EH (cell line): Measurements from ENCODE around the gene CPSF2.
A peak's percentile ranks its signal among the peaks of the same experiment; 100 is the strongest.
"Not testable (repeated sequence)": the region's sequence is repeated elsewhere in the genome, so short reads cannot be mapped to it uniquely, and the experiment has no call there.

Source experiments
- DNase-seq: peaks from one replicate; pipeline ENCODE4 v3.0.0-alpha.2; 2015; ENCODE audit warnings: low read depth

The CPSF2 gene

DNA sequence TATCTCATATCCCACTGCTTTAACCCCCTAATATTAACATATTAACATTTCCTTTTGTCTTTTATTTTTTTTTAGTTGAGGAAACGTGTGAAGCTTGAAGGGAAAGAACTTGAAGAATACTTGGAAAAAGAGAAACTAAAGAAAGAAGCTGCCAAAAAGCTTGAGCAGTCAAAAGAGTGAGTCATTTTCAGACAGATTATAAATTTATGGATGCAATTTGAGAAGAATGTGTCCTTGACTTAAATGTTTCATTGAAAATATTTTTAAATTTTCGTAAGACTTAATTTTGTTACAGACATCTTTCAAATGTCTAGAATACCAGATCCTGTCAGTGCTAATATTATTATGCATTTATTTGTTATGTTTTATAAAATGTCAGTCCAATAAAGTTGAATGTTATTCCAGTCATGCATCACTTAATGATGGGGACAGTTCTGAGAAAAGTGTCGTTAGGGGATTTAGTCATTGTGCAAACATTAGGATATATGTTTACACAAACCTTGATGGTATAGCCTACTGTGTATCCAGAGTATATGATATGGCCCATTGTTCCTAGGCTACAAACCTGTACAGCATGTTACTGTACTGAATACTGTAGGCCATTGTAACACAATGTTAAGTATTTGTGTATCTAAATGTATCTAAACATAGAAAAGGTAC is 32.6 kb downstream of the CPSF2 start:
- DNase-seq = peak; percentile 56

DNA sequence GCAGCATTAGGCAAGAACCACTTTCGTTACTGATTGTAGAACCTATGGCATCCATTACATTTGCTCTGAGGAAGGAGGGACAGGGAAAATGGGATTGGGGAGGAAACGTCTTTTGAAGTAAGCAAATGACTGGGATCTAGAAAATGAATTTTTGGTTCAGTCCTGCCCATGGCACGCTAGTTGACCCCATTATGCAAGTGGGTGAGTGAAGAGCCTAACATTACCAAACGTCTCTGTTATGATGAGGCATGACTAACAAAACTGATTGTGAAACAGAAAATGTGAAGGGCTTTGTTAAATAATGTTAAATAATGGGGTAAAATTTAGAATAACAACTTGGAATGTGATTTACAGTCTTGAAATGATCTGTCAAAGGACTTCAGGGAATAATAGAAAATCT is 38.9 kb downstream of the CPSF2 start:
- peak; percentile 78 for DNase-seq

DNA sequence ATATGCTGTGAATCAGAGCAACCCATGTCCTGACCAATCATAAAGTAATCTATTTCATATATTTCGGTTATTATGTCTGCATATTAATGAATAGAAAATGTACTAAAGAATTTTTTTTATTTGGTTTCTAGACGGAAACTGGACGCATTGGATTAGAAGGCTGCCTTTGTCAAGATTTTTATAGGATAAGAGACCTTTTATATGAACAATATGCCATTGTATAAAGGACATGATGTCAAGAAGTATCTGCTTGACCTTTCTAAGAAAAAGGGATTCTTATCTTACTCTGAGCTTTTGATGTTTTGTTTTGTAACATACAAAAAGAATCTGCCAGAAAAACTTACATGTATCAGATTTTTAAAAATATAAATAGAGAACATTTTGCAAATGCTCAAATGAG is 39.8 kb downstream of the CPSF2 start:
- DNase-seq = no peak

DNA sequence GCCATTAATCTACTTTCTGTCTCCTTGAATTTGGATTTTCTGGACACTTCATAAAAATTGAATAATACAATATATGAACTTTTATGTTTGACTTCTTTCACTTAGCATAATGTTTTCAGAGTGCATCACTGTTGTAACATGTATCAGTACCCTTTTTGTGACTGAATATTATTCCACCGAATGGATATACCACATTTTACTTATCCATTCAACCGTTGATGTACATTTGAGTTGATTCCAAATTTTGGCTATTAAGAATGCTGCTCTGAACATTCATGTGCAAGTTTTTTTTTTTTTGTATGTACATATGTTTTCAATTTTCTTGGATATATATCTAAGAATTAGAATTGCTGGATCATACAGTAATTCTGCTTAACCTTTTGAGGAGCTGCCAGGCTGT is 43.2 kb downstream of the CPSF2 start:
- no peak for DNase-seq

DNA sequence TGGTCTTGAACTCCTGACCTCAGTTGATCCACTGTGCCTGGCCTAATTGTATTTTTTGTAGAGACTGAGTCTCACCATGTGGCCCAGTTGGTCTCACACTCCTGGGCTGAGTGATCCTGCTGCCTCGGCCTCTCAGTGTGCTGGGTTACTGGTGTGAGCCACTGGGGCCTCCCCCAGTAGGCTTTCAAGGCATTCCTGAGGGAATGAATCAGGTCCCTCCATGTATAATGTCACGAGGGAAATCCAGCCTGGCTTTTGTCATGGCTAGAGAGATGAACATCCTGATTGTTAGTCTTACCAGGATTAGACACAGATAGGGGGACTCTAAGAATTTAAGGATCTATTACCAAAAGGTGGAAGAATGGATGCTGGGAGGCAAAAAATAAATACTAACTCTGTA is 51.9 kb downstream of the CPSF2 start:
- peak; percentile 76 for DNase-seq

DNA sequence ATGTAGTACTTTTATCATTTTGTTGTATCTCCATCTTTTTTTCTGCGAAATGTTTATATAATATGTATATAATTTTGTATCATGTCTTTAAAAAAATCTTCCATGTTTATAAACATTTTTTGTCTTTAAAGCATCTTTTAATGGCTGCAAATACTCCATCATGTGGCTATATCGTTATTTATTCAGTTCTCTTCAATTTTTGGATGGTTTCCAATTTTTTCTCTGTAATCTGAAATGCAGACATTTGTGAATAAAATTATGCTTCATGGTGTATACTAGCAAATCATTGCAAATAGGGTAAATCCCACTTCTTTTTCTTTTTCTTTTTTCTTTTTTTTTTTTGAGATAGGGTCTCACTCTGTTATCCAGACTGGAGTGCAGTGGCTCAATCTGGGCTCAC is 54.0 kb downstream of the CPSF2 start:
- no peak for DNase-seq

DNA sequence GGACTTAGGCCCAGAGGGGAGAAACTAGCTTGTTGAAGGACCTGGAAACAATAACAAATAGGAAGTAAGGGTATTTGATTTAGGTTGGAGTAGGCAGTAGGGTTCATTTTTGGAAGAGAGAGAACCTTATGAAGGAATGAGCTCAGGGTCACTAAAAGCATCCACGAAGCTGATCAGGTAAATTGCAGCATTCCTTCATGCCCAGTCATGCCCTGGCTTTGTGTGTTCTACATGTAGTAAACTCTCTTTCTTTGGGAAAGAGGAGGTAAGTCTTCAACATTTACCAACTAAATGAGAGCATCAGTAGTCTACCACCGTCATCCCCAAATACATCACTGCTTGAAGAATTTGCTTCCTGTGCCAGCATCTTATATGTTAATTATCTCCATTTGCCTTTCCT is 54.7 kb downstream of the CPSF2 start:
- no peak for DNase-seq

DNA sequence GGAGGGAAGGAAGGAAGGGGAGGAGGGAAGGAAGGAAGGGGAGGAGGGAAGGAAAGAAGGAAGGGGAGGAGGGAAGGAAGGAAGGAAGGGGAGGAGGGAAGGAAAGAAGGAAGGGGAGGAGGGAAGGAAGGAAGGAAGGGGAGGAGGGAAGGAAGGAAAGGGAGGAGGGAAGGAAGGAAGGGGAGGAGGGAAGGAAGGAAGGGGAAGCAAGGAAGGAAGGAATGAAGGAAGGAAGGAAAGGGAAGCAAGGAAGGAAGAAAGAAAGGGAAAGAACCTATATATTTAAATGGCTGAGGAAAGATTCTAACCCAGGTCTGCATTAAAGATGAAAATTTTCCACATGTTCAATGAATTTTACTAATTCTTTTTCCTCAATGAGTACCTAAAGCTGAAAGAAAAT is 57.4 kb downstream of the CPSF2 start:
- not testable (repeated sequence) for DNase-seq

DNA sequence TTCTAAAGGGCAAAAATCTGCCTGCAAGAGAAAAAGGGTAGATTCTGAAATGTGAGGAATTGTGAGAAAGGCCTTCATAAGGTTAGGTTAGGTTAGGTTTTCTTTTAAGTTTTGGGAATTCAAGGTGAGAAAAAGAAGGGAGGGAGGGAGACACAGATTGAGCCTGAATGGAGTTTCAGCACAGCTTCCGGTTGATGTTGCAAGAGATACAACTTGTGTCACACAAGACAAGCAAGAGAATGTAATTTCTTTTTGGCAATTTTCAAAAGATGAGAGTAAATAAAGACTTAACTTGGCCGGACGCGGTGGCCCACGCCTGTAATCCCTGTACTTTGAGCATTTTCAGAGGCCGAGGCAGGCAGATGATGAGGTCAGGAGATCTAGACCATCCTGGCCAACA is 63.8 kb downstream of the CPSF2 start:
- no peak for DNase-seq

DNA sequence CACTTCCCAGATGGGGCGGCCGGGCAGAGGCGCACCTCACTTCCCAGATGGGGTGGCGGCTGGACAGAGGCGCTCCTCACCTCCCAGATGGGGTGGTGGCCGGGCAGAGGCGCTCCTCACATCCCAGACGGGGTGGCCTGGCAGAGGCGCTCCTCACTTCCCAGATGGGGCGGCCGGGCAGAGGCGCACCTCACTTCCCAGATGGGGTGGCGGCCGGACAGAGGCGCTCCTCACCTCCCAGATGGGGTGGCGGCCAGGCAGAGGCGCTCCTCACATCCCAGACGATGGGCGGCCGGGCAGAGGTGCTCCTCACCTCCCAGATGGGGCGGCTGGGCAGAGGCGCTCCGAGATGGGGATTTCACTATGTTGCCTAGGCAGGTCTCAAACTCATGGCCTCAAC is 65.8 kb downstream of the CPSF2 start:
- DNase-seq = not testable (repeated sequence)

DNA sequence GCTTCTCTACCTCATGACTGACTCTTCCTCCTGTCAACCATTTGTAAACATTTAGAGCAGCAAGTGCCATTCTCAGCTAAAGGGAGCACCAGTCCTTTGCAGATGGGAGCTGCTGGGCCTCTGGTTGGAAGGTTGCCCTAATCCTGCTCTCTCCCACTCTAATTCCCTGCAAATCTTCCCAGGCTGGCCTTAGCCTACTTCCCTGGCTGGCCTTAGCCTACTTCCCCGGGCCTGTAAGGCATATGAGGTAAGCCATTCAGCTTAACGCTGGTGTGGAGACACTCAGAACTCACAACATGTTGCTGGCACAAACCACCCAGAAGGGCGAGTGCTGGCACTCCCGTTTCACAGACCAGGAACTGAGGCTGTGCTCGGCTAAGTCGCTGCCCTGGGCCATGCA is 69.0 kb downstream of the CPSF2 start:
- no peak for DNase-seq

DNA sequence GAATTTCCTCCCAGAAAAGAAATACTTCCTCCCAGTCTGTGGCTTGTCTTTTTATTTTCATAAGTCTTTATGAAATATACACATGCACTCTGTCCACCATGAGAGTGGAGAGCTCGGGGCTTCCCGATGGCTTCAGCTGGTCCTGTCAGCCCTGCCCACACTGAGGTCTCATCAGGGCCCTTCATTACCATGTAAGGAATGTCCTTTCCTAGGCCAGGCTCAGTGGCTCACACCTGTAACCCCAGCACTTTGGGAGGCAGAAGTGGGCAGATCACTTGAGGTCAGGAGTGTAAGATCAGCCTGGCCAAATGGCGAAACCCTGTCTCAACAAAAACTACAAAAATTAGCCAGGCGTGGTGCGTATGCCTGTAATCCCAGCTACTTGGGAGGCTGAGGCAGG is 77.0 kb downstream of the CPSF2 start:
- DNase-seq = no peak

DNA sequence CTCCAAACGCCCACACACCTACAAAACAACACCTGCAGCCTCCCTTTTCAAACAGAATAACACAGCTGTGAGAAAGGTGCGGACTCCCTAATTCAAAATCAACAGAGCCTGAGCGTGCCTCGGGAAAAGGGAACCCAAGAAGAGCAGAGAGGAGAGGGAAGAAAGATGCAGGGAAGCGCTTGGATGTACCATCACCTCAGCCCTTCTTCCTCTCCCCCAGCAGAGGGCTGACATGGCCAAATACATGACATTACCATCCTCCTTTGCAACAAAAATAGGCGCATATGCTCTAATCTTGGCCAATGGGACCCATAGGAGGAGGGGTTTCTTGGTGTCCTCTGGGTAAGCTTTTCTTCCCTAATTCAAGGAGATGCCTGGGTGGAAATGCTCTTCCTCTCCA is 78.0 kb downstream of the CPSF2 start:
- no peak for DNase-seq

DNA sequence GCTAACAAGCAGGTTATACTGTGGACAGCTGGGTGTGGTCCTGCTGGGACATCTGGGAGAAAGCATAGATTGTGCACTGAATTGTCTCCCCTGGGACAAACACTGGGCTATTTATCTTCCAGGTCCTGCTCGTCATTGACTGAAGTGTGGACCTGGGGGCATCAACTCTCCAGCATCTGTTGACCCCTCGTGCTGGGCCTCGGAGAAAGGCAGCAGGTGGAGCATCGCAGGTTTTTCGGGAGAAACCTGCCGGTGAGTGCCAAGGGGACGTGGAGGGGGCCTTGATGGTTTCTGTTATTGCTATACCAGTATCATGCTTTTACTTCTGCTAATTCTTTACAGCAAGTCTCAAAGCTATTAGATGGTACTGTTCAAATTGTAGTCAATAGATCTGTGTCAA is 81.3 kb downstream of the CPSF2 start:
- DNase-seq = no peak

DNA sequence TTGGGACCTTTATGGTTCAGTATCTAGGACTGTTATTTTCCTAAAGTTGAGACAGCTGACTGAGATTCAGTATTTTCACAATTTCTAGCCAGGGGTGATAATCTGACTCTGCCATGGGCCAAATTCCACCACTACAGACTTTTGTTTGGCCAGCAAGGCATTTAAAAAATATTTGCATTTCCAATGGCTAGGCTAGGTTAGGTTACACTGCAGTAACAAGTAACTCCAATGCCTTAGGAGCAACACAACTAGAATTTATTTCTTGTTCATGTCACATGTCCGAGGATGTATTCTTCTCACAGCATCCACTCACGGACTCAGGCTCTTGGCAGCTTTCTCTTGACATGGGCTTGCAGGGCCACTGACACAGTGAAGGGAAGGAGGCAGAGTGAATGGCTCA is 83.0 kb downstream of the CPSF2 start:
- DNase-seq = no peak

DNA sequence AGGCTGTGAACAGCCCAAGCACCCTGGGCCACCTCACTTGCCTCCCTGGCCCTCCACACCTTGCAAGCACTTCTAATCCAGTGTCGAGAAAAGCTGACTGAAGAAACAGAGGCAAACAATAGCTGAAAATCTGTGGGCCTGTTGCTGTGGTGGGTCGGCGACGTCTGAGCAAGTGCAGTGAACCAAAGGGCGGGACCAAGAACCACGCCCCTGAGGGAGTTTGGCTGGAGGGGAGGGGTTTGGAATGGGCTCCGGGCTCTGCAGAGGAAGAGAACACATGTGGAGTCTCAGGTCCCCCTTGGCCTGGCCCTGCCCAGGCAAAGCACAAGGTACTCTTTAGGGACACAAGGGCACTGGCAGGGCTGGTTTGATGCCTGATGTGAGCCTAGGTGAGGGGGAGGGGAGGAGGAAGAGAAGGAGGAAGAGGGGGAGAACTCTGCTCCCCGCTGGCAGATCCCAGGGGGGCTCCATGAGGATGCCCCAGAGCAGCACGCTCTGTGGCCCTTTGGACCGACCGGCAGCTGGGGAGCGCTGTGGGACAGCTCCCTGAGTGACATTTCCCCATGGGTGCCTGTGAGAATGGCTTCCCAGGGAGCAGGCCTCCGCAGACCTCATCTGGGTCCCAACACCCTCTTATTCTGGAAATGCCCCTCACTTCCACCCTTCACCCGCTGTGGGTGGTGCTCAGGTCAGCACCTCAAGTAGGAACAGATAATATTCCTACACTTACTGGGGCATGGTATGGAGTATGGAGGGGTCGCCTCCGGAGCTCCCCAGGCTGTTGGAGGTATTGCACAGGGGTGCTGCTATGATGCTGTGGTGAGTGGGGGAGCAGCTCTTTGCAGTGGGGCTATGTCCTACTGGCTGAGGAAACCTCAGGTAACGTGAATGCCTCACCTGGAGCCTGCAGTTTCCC is 85.5 kb downstream of the CPSF2 start:
- DNase-seq = no peak

DNA sequence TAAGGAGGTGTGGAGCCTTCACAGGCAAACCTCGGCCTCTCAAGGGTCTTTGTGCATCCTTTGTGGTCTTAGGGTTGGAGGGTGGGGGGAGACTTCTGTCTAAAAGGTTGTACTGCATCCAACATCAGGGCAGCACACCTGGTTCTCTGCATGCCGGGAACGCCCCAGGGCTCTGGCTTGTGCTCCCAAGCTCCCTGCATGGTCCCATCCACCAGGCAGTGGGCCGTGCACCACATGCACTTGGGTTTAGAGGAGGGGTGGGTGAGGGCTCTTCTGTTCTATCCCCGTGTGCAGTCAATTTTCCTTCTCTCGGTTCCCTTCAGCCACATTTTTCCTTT is 86.1 kb downstream of the CPSF2 start:
- no peak for DNase-seq

DNA sequence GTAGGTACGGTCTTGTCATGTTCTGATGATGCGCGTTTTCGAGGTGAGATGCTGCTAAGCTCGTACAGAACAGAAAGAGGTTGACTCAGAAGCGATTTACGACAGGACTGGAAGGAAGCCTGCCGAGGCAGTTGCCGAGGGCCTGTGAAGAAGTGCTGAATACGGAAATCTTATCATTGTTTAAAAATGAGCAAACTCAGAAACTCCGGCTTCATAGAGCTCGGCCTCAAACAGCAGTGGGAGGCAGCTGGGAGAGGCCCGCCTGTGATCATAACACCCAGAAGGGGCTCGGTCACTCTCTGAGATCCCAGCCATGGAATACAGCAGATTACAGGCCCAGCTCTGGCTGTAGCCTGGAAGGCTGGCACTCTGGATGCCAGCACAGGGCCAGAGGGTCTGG is 87.4 kb downstream of the CPSF2 start:
- no peak for DNase-seq

DNA sequence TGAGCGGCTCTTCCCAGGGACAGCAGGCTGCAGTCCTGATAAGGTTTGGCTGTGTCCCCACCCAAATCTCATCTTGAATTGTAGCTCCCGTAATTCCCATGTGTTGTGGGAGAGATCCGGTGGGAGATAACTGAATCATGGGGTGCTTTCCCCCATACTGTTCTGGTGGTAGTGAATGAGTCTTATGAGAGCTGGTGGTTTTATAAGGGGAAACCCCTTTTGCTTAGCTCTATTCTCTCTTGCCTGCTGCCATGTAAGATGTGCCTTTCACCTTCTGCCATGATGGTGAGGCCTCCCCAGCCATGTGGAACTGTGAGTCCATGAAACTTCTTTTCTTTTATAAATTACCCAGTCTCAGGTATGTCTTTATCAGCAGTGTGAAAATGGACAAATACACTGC is 91.4 kb downstream of the CPSF2 start:
- not testable (repeated sequence) for DNase-seq

DNA sequence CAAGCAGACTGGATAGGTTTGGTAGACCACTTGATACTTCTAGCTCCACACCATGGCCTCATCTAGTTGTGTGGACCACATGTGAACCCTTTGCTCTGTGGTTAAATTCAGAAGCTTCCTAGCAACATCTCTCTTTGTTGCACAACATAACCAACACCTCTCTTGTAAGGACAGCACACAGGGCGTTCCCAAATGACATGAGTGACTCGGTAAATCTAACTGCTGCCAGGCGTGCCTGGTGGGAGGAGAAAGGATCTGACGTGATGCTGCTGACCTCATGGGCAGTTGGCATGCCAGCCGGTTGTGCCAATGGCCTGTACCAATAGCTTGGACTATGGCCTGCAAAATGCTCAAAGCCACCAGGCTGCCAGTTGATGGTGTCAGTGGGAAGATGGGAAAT is 93.8 kb downstream of the CPSF2 start:
- DNase-seq = no peak

DNA sequence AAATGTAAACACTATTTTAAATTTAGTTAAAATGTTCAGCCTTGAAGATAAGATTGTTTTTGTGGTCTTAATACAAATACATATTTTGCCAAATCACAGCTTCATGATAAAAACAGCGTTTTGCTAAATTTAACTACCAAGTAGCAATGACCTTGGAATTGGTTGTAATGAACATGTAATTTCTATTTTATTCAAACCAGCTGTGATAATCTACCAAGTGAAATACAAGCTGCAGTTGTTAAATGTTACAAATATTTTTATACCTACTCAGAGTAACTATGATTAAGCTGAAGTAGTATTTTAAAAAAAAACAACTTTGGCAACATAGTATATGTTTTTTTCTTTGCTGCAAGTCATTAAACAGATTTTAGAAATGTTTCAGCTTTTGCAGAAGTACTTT is 96.2 kb downstream of the CPSF2 start:
- peak; percentile 48 for DNase-seq
